OCI-LY7 (cell line): ENCODE data around the gene ABHD12B. TPM values are rescaled to one million over a fixed set of nuclear protein-coding genes. Genes with fewer than 3 reads are reported as not detected.
"Not testable (repeated sequence)": the region's sequence is repeated elsewhere in the genome, so short reads cannot be mapped to it uniquely, and the experiment has no call there.

ENCODE experiments used
- BruUV-seq: library from RNA; stranded (reverse); fragments of 400-500 nt; replicated peaks from 2 replicates; lab custom pipeline; 2021; lab: Mats Ljungman, UMichigan
- CTCF ChIA-PET: fragments of 300-600 bp; sonication (Branson Sonifier 250); formaldehyde crosslinking; loops from one replicate; lab custom pipeline; 2022; ENCODE audit warnings: antibody characterized with exemption; ENCODE audit not compliant: unreplicated experiment; lab: Charles Lee
- POLR2A ChIA-PET: fragments of 300-600 bp; sonication (Branson Sonifier 250); formaldehyde crosslinking; loops from one replicate; lab custom pipeline; 2022; ENCODE audit warnings: antibody characterized with exemption; lab: Charles Lee
- DNase-seq: peaks from one replicate; pipeline ENCODE4 v3.0.0-alpha.2; 2015; ENCODE audit warnings: low spot score
- H2AFZ ChIP-seq: fragments of 200-600 bp; sonication (generic), shearing (Covaris generic); 2 replicates; pipeline ENCODE4 v1.6.1; 2014; ENCODE audit warnings: mild to moderate bottlenecking, antibody characterized with exemption, low read length, moderate library complexity
- H3K27ac ChIP-seq: fragments of 200-600 bp; sonication (generic); 2 replicates; pipeline ENCODE4 v1.5.1; 2014; ENCODE audit warnings: mixed run types, low read depth, mild to moderate bottlenecking, moderate library complexity, low read length, inconsistent platforms; ENCODE audit not compliant: poor library complexity, severe bottlenecking
- H3K36me3 ChIP-seq: fragments of 200-600 bp; sonication (generic); 2 replicates; pipeline ENCODE4 v1.6.1; 2014; ENCODE audit warnings: mild to moderate bottlenecking, antibody characterized with exemption, low read length, moderate library complexity, mixed read lengths; ENCODE audit not compliant: insufficient read depth
- H3K4me1 ChIP-seq: fragments of 200-600 bp; sonication (generic); 2 replicates; pipeline ENCODE4 v1.5.1; 2014; ENCODE audit warnings: mild to moderate bottlenecking, low read length; ENCODE audit not compliant: insufficient read depth, poor library complexity, severe bottlenecking
- H3K4me2 ChIP-seq: fragments of 200-600 bp; sonication (generic); 2 replicates; pipeline ENCODE4 v1.6.1; 2014; ENCODE audit warnings: mild to moderate bottlenecking, low read length
- H3K4me3 ChIP-seq: fragments of 200-600 bp; sonication (generic); 2 replicates; pipeline ENCODE4 v1.5.1; 2014; ENCODE audit warnings: mild to moderate bottlenecking, low read depth, low read length; ENCODE audit not compliant: poor library complexity, severe bottlenecking
- H3K79me2 ChIP-seq: fragments of 200-600 bp; sonication (generic); 2 replicates; pipeline ENCODE4 v1.6.1; 2016; ENCODE audit warnings: low read depth, mild to moderate bottlenecking, low read length, moderate library complexity, mixed read lengths; ENCODE audit not compliant: insufficient read depth
- H3K9me2 ChIP-seq: fragments of 200-600 bp; sonication (generic); 2 replicates; pipeline ENCODE4 v1.6.1; 2016; ENCODE audit warnings: mild to moderate bottlenecking, low read length, mixed read lengths; ENCODE audit not compliant: insufficient read depth
- H3K9me3 ChIP-seq: fragments of 200-600 bp; sonication (generic); 2 replicates; pipeline ENCODE4 v1.6.1; 2014; ENCODE audit warnings: mild to moderate bottlenecking, mixed run types, low read length, mixed read lengths
- H4K20me1 ChIP-seq: fragments of 200-600 bp; sonication (generic); 2 replicates; pipeline ENCODE4 v1.6.1; 2014; ENCODE audit warnings: mild to moderate bottlenecking, antibody characterized with exemption, low read length, moderate library complexity, mixed read lengths; ENCODE audit not compliant: insufficient read depth
- CTCF ChIP-seq: fragments of 200-600 bp; sonication (generic); conservative IDR thresholded peaks from 2 replicates; pipeline ENCODE4 v1.5.1; 2014; ENCODE audit warnings: mild to moderate bottlenecking, antibody characterized with exemption, low read length, moderate library complexity, mixed read lengths
- EZH2phosphoT487 ChIP-seq: fragments of 200-600 bp; sonication (generic); IDR thresholded peaks from 2 replicates; pipeline ENCODE4 v1.6.1; 2018; ENCODE audit warnings: low read depth, borderline replicate concordance, mild to moderate bottlenecking, mixed run types, antibody characterized with exemption, low read length, moderate library complexity, mixed read lengths
- intact Hi-C: fragments of 100-400 bp; cut with micrococcal nuclease; formaldehyde crosslinking; loops from one replicate; pipeline ENCODE4 v1.10.0; 2022; ENCODE audit not compliant: unreplicated experiment
- total RNA-seq, 2 experiments: library from RNA; depleted of rRNA in 1 of 2; stranded (reverse); fragments of >200 nt in 1 of 2; shearing (Covaris generic) in 1 of 2; gene quantifications; 2 replicates each; pipeline ENCODE4 v1.2.3, GENCODE V29; 2014 to 2022

ABHD12B gene
- total RNA-seq, 2 experiments from 2014 or later: 6.8 to 9.0 TPM

- no peak overlapping the region for H2AFZ ChIP-seq
- no peak overlapping the region for H3K27ac ChIP-seq
- no TSS peak for BruUV-seq
- CTCF ChIA-PET: no interaction called here
- no peaks in the 10 kb centered on the region for H3K79me2 ChIP-seq
- no peaks in the 10 kb centered on the region for H4K20me1 ChIP-seq
- TF ChIP-seq EZH2phosphoT487: no peak
- TF ChIP-seq CTCF: no peak
- H3K4me2 ChIP-seq: no peak overlapping the region
- no peaks in the 10 kb centered on the region for H3K9me3 ChIP-seq
- no peak for DNase-seq
- POLR2A ChIA-PET: interaction anchor here (0.6 to 1.1 kb wide), 4 partner anchors 20 to 572 kb away, joined by 3 to 5 read pairs (median 3); partner anchors contain the start of genes DMAC2L and L2HGDH
- peaks cover 6% of the 10 kb centered on the region for H3K4me1 ChIP-seq
- H3K9me2 ChIP-seq: no peaks in the 10 kb centered on the region
- intact Hi-C loops: no loop called here
- no peak overlapping the region for H3K4me3 ChIP-seq
- H3K36me3 ChIP-seq: no peaks in the 10 kb centered on the region
Observed at GRCh38 chr14:50883827-50884197, 12.0 kb downstream of the ABHD12B start.

GRCh38 chr14:50887476-50887875, 15.6 kb downstream of the ABHD12B start:
- Histone ChIP-seq H3K4me3 (no peak overlapping the region), H4K20me1 (no peaks in the 10 kb centered on the region), H3K27ac (no peak overlapping the region), H3K79me2 (no peaks in the 10 kb centered on the region), H2AFZ (no peak overlapping the region), H3K4me1 (no peaks in the 10 kb centered on the region), H3K4me2 (no peak overlapping the region), H3K9me2 (no peaks in the 10 kb centered on the region), H3K9me3 (no peaks in the 10 kb centered on the region), H3K36me3 (no peaks in the 10 kb centered on the region)
- TF ChIP-seq EZH2phosphoT487 (no peak), CTCF (no peak)
- no TSS peak for BruUV-seq
- intact Hi-C loops: no loop called here
- DNase-seq: no peak
- POLR2A ChIA-PET: interaction anchor here (0.5 to 1.6 kb wide), 4 partner anchors 11 to 1324 kb away, joined by 3 to 9 read pairs (median 6); no protein-coding TSS in a partner anchor
- CTCF ChIA-PET: no interaction called here

GRCh38 chr14:50892255-50892654, 20.4 kb downstream of the ABHD12B start:
- no peak overlapping the region for H3K4me2 ChIP-seq
- BruUV-seq: no TSS peak
- CTCF ChIA-PET: no interaction called here

GRCh38 chr14:50896421-50896820, 24.6 kb downstream of the ABHD12B start:
- H3K79me2 ChIP-seq, POLR2A ChIA-PET, H3K9me2 ChIP-seq, H3K27ac ChIP-seq, H4K20me1 ChIP-seq, H3K4me2 ChIP-seq, H2AFZ ChIP-seq, BruUV-seq, intact Hi-C loops, H3K9me3 ChIP-seq, H3K4me3 ChIP-seq, CTCF ChIA-PET, H3K36me3 ChIP-seq, DNase-seq: not testable (repeated sequence)
- peaks cover 12% of the 10 kb centered on the region for H3K4me1 ChIP-seq

More at GRCh38 chr14:50892255-50892654, 20.4 kb downstream of the ABHD12B start:
- Histone ChIP-seq H3K27ac (no peak overlapping the region), H2AFZ (no peak overlapping the region), H4K20me1 (no peaks in the 10 kb centered on the region), H3K4me1 (no peaks in the 10 kb centered on the region), H3K79me2 (no peaks in the 10 kb centered on the region), H3K9me3 (no peaks in the 10 kb centered on the region), H3K4me3 (no peak overlapping the region), H3K9me2 (no peaks in the 10 kb centered on the region), H3K36me3 (no peaks in the 10 kb centered on the region)
- intact Hi-C loops: no loop called here
- POLR2A ChIA-PET: interaction anchor here (0.7 kb wide), 1 partner anchor 22 kb away, joined by 3 read pairs; no protein-coding TSS in a partner anchor
- no peak for DNase-seq
- no peak for TF ChIP-seq EZH2phosphoT487
- TF ChIP-seq CTCF: no peak
